HepG2 (cell line): ENCODE measurements around the gene TMTC4. TPM values are rescaled to one million over a fixed set of nuclear protein-coding genes. Genes with fewer than 3 reads are reported as not detected.

ENCODE experiments used
- CHCHD3 ChIP-seq: sonication (generic); formaldehyde crosslinking; IDR thresholded peaks from 2 replicates; pipeline ENCODE4 v1.8.0; 2022; ENCODE audit warnings: mild to moderate bottlenecking, missing genetic modification reagents, moderate library complexity
- DMAP1 ChIP-seq: IDR thresholded peaks from 2 replicates; pipeline ENCODE4 v1.6.1; 2016
- EP300 ChIP-seq, 3 experiments: sonication (generic) in 1 of 3; formaldehyde crosslinking in 1 of 3; IDR thresholded peaks; 2 replicates each; pipeline versions ENCODE4 v1.5.1 to v1.6.1; 2011 to 2020; ENCODE audit warnings: low read depth in 2 of 3, low read length in 2 of 3, borderline replicate concordance in 1 of 3, improper control_type of control experiment in 1 of 3, mild to moderate bottlenecking in 1 of 3, missing genetic modification reagents in 1 of 3, moderate library complexity in 1 of 3
- FOXK2 ChIP-seq: fragments of 450-650 bp; IDR thresholded peaks from 2 replicates; pipeline ENCODE4 v1.6.1; 2016
- GFI1 ChIP-seq: sonication (generic); formaldehyde crosslinking; IDR thresholded peaks from 2 replicates; pipeline ENCODE4 v1.5.0; 2020; ENCODE audit warnings: missing genetic modification reagents, mild to moderate bottlenecking, borderline replicate concordance
- HNRNPUL1 ChIP-seq: fragments of 200-400 bp; formaldehyde crosslinking; IDR thresholded peaks from 2 replicates; pipeline ENCODE4 v1.6.1; 2017; ENCODE audit warnings: low read depth, mild to moderate bottlenecking, low read length, moderate library complexity
- MATR3 ChIP-seq: sonication (generic); formaldehyde crosslinking; IDR thresholded peaks from 2 replicates; pipeline ENCODE4 v1.4.0; 2020; ENCODE audit warnings: missing genetic modification reagents
- PCBP1 ChIP-seq: fragments of 200-400 bp; formaldehyde crosslinking; IDR thresholded peaks from 2 replicates; pipeline ENCODE4 v1.6.1; 2017; ENCODE audit warnings: mild to moderate bottlenecking, low read depth, low read length, borderline replicate concordance
- POLR2A ChIP-seq, 2 experiments: IDR thresholded peaks; 2 replicates each; pipeline ENCODE4 v1.6.1; 2011; ENCODE audit warnings: low read depth in 2 of 2, low read length in 2 of 2, mild to moderate bottlenecking in 1 of 2, moderate library complexity in 1 of 2; ENCODE audit not compliant: insufficient read depth in 1 of 2
- RXRA ChIP-seq: sonication (generic); formaldehyde crosslinking; IDR thresholded peaks from 2 replicates; pipeline ENCODE4 v1.5.1; 2020; ENCODE audit warnings: missing genetic modification reagents
- SETDB1 ChIP-seq: sonication (generic); formaldehyde crosslinking; IDR thresholded peaks from 2 replicates; pipeline ENCODE4 v1.5.1; 2020; ENCODE audit warnings: missing genetic modification reagents, mild to moderate bottlenecking, borderline replicate concordance
- SRSF9 ChIP-seq: fragments of 200-400 bp; formaldehyde crosslinking; IDR thresholded peaks from 2 replicates; pipeline ENCODE4 v1.6.1; 2018; ENCODE audit warnings: borderline replicate concordance, mild to moderate bottlenecking, low read depth, low read length; ENCODE audit not compliant: insufficient read depth, poor library complexity, severe bottlenecking
- SRY ChIP-seq: sonication (generic); formaldehyde crosslinking; IDR thresholded peaks from 2 replicates; pipeline ENCODE4 v1.8.0; 2022; ENCODE audit warnings: mild to moderate bottlenecking, missing genetic modification reagents
- STAG1 ChIP-seq: sonication (generic); formaldehyde crosslinking; IDR thresholded peaks from 2 replicates; pipeline ENCODE4 v1.4.0; 2020; ENCODE audit warnings: missing genetic modification reagents
- TEAD3 ChIP-seq: optimal IDR thresholded peaks from 2 replicates; pipeline ENCODE3; 2016; ENCODE audit warnings: borderline replicate concordance
- ZIK1 ChIP-seq: sonication (generic); formaldehyde crosslinking; IDR thresholded peaks from 2 replicates; pipeline ENCODE4 v1.5.0; 2020; ENCODE audit warnings: mild to moderate bottlenecking, low read depth, missing genetic modification reagents, borderline replicate concordance
- polyA plus RNA-seq, 8 experiments: library from polyadenylated mRNA; depleted of rRNA in 3 of 8; stranded (reverse) in 7 of 8; unstranded in 1 of 8; fragments of >200 nt; fragmentation: Illumina TruSeq in 4 of 8; extraction: Trizol in 4 of 8; gene quantifications; 2 replicates each; pipeline versions ENCODE4 v1.2.1 to v1.2.3, GENCODE V29; 2011 to 2016; ENCODE audit warnings: low read depth in 4 of 8, missing spikeins in 1 of 8, mixed read lengths in 1 of 8; ENCODE audit not compliant: insufficient read depth in 1 of 8
- total RNA-seq, 5 experiments: library from RNA; depleted of rRNA; stranded (reverse); fragments of >200 nt; fragmentation: Illumina TruSeq; extraction: Trizol; gene quantifications; 2 replicates each; pipeline ENCODE4 v1.2.3, GENCODE V29; 2016; ENCODE audit warnings: low read depth in 1 of 5
- TF ChIP-seq, protein P1 (sequence below), 2 experiments: fragments of 450-650 bp in 1 of 2; sonication (generic) in 1 of 2; formaldehyde crosslinking in 1 of 2; IDR thresholded peaks; 2 replicates each; pipeline versions ENCODE4 v1.6.1 to v1.8.0; 2016 to 2022; ENCODE audit warnings: antibody characterized with exemption in 1 of 2, mild to moderate bottlenecking in 1 of 2, missing genetic modification reagents in 1 of 2
- TF ChIP-seq, protein P2 (sequence below): sonication (generic); formaldehyde crosslinking; IDR thresholded peaks from 2 replicates; pipeline ENCODE4 v1.5.0; 2020; ENCODE audit warnings: missing genetic modification reagents
- TF ChIP-seq, protein P3 (sequence below): IDR thresholded peaks from 2 replicates; pipeline ENCODE4 v1.6.1; 2012; ENCODE audit warnings: inconsistent platforms
- TF ChIP-seq, protein P4 (sequence below): sonication (generic); formaldehyde crosslinking; IDR thresholded peaks from 2 replicates; pipeline ENCODE4 v1.5.0; 2020; ENCODE audit warnings: mild to moderate bottlenecking, low read depth, missing genetic modification reagents, borderline replicate concordance

Gene TMTC4
- total and polyA plus RNA-seq, 2 of the 13 experiments (the other 11 are each of a cell fraction or from before 2014, with no cell fraction given): 16.0 to 22.6 TPM

DNA sequence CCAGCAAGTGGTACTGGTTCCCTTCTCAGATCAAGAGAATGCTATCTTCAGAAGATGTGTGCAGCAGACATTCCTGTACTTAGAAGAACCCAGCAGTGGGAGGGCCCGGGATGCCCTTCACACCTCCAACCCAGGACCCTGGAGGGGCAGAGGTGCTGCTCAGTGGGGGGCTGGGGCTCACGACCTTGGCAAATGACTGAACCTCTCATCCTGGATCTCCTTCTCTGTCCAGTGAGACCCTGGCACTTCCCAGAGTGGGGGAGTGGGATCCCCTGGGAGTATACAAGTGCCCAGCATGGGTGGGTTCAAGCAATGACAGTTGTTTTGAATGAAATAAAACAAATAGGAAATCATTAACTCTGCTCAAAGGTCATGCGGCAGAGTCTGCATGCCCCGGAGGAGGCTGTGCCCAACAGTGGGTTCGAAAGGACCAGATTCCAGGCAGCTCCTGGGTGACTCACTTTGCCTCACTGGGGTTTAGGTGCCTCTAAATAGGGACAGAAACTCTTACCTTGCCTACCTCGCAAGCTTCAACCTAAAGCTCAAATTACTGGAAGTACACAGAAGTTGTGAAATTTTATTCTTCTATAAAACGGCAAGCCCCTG lies 112.9 kb downstream of the TMTC4 start (continued):
- TF ChIP-seq, protein P1, sequence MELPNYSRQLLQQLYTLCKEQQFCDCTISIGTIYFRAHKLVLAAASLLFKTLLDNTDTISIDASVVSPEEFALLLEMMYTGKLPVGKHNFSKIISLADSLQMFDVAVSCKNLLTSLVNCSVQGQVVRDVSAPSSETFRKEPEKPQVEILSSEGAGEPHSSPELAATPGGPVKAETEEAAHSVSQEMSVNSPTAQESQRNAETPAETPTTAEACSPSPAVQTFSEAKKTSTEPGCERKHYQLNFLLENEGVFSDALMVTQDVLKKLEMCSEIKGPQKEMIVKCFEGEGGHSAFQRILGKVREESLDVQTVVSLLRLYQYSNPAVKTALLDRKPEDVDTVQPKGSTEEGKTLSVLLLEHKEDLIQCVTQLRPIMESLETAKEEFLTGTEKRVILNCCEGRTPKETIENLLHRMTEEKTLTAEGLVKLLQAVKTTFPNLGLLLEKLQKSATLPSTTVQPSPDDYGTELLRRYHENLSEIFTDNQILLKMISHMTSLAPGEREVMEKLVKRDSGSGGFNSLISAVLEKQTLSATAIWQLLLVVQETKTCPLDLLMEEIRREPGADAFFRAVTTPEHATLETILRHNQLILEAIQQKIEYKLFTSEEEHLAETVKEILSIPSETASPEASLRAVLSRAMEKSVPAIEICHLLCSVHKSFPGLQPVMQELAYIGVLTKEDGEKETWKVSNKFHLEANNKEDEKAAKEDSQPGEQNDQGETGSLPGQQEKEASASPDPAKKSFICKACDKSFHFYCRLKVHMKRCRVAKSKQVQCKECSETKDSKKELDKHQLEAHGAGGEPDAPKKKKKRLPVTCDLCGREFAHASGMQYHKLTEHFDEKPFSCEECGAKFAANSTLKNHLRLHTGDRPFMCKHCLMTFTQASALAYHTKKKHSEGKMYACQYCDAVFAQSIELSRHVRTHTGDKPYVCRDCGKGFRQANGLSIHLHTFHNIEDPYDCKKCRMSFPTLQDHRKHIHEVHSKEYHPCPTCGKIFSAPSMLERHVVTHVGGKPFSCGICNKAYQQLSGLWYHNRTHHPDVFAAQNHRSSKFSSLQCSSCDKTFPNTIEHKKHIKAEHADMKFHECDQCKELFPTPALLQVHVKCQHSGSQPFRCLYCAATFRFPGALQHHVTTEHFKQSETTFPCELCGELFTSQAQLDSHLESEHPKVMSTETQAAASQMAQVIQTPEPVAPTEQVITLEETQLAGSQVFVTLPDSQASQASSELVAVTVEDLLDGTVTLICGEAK (IDR thresholded peaks at IDR 0.05): no peak
- TF ChIP-seq, protein P1 (CRISPR knock-in tag; IDR thresholded peaks at IDR 0.05): no peak
- TF ChIP-seq ZIK1 (CRISPR knock-in tag) (no peak), CHCHD3 (CRISPR knock-in tag) (no peak), EP300 (IDR thresholded peaks at IDR 0.05; ENCODE audit: low read depth in 2 of 2, low read length in 2 of 2) (no peak), EP300 (CRISPR knock-in tag; IDR thresholded peaks at IDR 0.05; ENCODE audit: borderline replicate concordance) (no peak), STAG1 (no peak), PCBP1 (no peak), POLR2A (IDR thresholded peaks at IDR 0.05; ENCODE audit: insufficient read depth in 1 of 2, low read depth in 2 of 2, low read length in 2 of 2) (no peak), TEAD3 (CRISPR knock-in tag) (peak; percentile 30), MATR3 (CRISPR knock-in tag) (no peak), SRY (CRISPR knock-in tag) (no peak), FOXK2 (no peak), RXRA (CRISPR knock-in tag) (no peak), SETDB1 (CRISPR knock-in tag) (no peak), GFI1 (CRISPR knock-in tag) (no peak), HNRNPUL1 (no peak), DMAP1 (CRISPR knock-in tag) (no peak), SRSF9 (no peak)
- TF ChIP-seq, protein P2, sequence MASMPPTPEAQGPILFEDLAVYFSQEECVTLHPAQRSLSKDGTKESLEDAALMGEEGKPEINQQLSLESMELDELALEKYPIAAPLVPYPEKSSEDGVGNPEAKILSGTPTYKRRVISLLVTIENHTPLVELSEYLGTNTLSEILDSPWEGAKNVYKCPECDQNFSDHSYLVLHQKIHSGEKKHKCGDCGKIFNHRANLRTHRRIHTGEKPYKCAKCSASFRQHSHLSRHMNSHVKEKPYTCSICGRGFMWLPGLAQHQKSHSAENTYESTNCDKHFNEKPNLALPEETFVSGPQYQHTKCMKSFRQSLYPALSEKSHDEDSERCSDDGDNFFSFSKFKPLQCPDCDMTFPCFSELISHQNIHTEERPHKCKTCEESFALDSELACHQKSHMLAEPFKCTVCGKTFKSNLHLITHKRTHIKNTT (CRISPR knock-in tag): no peak
- TF ChIP-seq, protein P3, sequence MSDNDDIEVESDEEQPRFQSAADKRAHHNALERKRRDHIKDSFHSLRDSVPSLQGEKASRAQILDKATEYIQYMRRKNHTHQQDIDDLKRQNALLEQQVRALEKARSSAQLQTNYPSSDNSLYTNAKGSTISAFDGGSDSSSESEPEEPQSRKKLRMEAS: peak; percentile 23; the same call in 1 of the 2 replicates
- TF ChIP-seq, protein P4, sequence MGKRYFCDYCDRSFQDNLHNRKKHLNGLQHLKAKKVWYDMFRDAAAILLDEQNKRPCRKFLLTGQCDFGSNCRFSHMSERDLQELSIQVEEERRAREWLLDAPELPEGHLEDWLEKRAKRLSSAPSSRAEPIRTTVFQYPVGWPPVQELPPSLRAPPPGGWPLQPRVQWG (CRISPR knock-in tag): no peak
